Astrocyte (in vitro differentiated cells and primary cell): ENCODE results near the gene AOAH.

ENCODE experiments used
- CTCF ChIP-seq: IDR thresholded peaks from 2 replicates; pipeline ENCODE4 v1.5.1; 2011; ENCODE audit warnings: low read depth, mild to moderate bottlenecking, inconsistent platforms, low read length, moderate library complexity; ENCODE audit not compliant: insufficient read depth
- EZH2 ChIP-seq: IDR thresholded peaks from 2 replicates; pipeline ENCODE4 v1.6.1; 2012; ENCODE audit warnings: mild to moderate bottlenecking, low read length, inconsistent platforms; ENCODE audit not compliant: insufficient read depth

GRCh38 chr7:36472141-36472729, 252.1 kb downstream of the AOAH start:
- no peak for TF ChIP-seq CTCF
- no peak for TF ChIP-seq EZH2
